GM21381 (cell line): ENCODE data around the gene DLST.

Experiments
- ATAC-seq: cut with Tn5 transposase; IDR thresholded peaks from one replicate; pipeline ENCODE4 v1.9.1; 2021; ENCODE audit warnings: mild to moderate bottlenecking, moderate library complexity; ENCODE audit not compliant: unreplicated experiment

Gene DLST

GRCh38 chr14:74936151-74936550 is 54.4 kb downstream of the DLST start:
- no peak for ATAC-seq

- no peak for ATAC-seq
These were observed 55.0 kb downstream of the DLST start for GRCh38 chr14:74936731-74937130.

GRCh38 chr14:74937171-74937570 is 55.5 kb downstream of the DLST start:
- no peak for ATAC-seq

- no peak for ATAC-seq
These were observed 57.1 kb downstream of the DLST start for GRCh38 chr14:74938531-74939495.

- no peak for ATAC-seq
These were observed 59.3 kb downstream of the DLST start for GRCh38 chr14:74940956-74941565.

- ATAC-seq: peak; percentile 49
These were observed 60.0 kb downstream of the DLST start for GRCh38 chr14:74941676-74942097.

GRCh38 chr14:74942181-74942580 is 60.5 kb downstream of the DLST start:
- ATAC-seq: no peak

- ATAC-seq: no peak
These were observed 60.9 kb downstream of the DLST start for GRCh38 chr14:74942608-74943007.

GRCh38 chr14:74945261-74945851 is 63.6 kb downstream of the DLST start:
- ATAC-seq: no peak

GRCh38 chr14:74945852-74946658 is 64.3 kb downstream of the DLST start:
- no peak for ATAC-seq

- no peak for ATAC-seq
These were observed 65.1 kb downstream of the DLST start for GRCh38 chr14:74946659-74947281.

GRCh38 chr14:74947353-74948227 is 65.9 kb downstream of the DLST start:
- no peak for ATAC-seq

GRCh38 chr14:74948228-74949175 is 66.8 kb downstream of the DLST start:
- no peak for ATAC-seq

- no peak for ATAC-seq
These were observed 67.5 kb downstream of the DLST start for GRCh38 chr14:74949191-74949601.

- ATAC-seq: no peak
These were observed 68.3 kb downstream of the DLST start for GRCh38 chr14:74949859-74950573.

- ATAC-seq: no peak
These were observed 69.2 kb downstream of the DLST start for GRCh38 chr14:74950795-74951442.
